H4 (cell line): ENCODE measurements around the gene TMCO6. TPM values are rescaled to one million over a fixed set of nuclear protein-coding genes. Genes with fewer than 3 reads are reported as not detected.
"Not testable (repeated sequence)": the region's sequence is repeated elsewhere in the genome, so short reads cannot be mapped to it uniquely, and the experiment has no call there.

Source experiments
- DNase-seq: peaks from one replicate; pipeline ENCODE4 v3.0.0-alpha.2; 2015; ENCODE audit warnings: low spot score
- total RNA-seq: library from RNA; depleted of rRNA; stranded (reverse); fragments of >200 nt; shearing (Covaris generic); gene quantifications from 2 replicates; pipeline ENCODE4 v1.2.3, GENCODE V29; 2014

The TMCO6 gene
- total RNA-seq, 1 experiment from 2014 or later: 15.9 TPM

- no peak for DNase-seq
Observed at GRCh38 chr5:140630292-140631035, 8.8 kb upstream of the TMCO6 start.

GRCh38 chr5:140631036-140631417 lies 8.2 kb upstream of the TMCO6 start:
- DNase-seq: no peak

- no peak for DNase-seq
Observed at GRCh38 chr5:140631831-140632365, 7.4 kb upstream of the TMCO6 start.

- DNase-seq: no peak
Observed at GRCh38 chr5:140632366-140633020, 6.8 kb upstream of the TMCO6 start.

- DNase-seq: no peak
Observed at GRCh38 chr5:140633021-140633471, 6.2 kb upstream of the TMCO6 start, which contains the start of gene CD14. CD14 (minus strand) TSS chr5:140633175; CDS start chr5:140633071, 104 bp downstream.

GRCh38 chr5:140633501-140633900 lies 5.8 kb upstream of the TMCO6 start:
- no peak for DNase-seq

- DNase-seq: no peak
Observed at GRCh38 chr5:140634103-140634502, 5.1 kb upstream of the TMCO6 start.

GRCh38 chr5:140635291-140636257 lies 3.7 kb upstream of the TMCO6 start:
- no peak for DNase-seq

- no peak for DNase-seq
Observed at GRCh38 chr5:140637371-140638100, 1.7 kb upstream of the TMCO6 start.

GRCh38 chr5:140638898-140639147 lies 428 bp upstream of the TMCO6 start:
- not testable (repeated sequence) for DNase-seq

- DNase-seq: no peak
Observed at GRCh38 chr5:140641716-140642115, 2.5 kb downstream of the TMCO6 start.

- DNase-seq: no peak
Observed at GRCh38 chr5:140642718-140643117, 3.5 kb downstream of the TMCO6 start.

GRCh38 chr5:140647042-140647419 lies 7.8 kb downstream of the TMCO6 start:
- no peak for DNase-seq

GRCh38 chr5:140658870-140659269 lies 19.6 kb downstream of the TMCO6 start:
- DNase-seq: no peak

- DNase-seq: not testable (repeated sequence)
Observed at GRCh38 chr5:140660371-140660770, 21.1 kb downstream of the TMCO6 start.

- DNase-seq: no peak
Observed at GRCh38 chr5:140664030-140664358, 24.7 kb downstream of the TMCO6 start.

GRCh38 chr5:140664359-140665119 lies 25.3 kb downstream of the TMCO6 start, which contains the start of gene WDR55:
WDR55 (plus strand) TSS chr5:140664904; CDS start chr5:140664913, 9 bp downstream.
- DNase-seq: peak; percentile 94

GRCh38 chr5:140671035-140671434 lies 31.8 kb downstream of the TMCO6 start:
- not testable (repeated sequence) for DNase-seq

- DNase-seq: no peak
Observed at GRCh38 chr5:140671472-140672125, 32.3 kb downstream of the TMCO6 start.
